CD4-positive, alpha-beta T cell treated with Interleukin-12 subunit alpha and Interleukin-12 subunit beta, for 1 hour (primary cell): ENCODE results near the gene PLEKHH1.

ENCODE experiments used
- DNase-seq: peaks from one replicate; pipeline ENCODE4 v3.0.0-alpha.2; 2020

PLEKHH1 gene

DNA sequence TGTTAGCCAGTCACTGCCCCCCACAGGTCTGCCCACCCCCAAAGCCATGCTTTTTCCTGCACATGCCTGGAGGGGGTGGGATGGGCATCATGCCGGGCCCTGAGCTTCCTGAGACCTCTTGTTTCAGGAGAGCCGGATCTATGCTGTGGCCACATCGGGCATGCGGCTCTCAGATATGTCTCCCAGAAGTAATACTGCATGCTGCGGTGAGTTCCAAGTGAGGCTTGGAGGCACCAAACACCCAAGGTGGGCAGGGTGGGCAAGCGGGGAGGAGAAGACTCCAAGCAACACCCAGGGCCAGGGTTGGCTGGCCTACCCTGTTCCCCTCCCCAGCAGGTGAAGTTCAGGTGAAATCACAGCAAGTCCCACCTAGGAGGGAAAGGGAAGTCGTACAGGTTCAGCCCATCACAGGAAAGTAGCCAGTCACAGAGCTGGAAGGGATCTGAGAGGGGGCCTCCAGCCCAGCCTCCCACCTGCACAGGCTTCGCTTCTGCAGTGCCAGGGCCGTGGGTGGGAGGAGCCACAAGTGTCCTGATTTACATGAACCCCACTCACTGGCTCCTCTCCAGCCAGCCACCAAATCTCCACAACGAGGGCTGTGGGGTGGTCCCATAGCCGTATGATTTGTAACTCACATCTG lies 36.0 kb downstream of the PLEKHH1 start:
- DNase-seq = no peak

DNA sequence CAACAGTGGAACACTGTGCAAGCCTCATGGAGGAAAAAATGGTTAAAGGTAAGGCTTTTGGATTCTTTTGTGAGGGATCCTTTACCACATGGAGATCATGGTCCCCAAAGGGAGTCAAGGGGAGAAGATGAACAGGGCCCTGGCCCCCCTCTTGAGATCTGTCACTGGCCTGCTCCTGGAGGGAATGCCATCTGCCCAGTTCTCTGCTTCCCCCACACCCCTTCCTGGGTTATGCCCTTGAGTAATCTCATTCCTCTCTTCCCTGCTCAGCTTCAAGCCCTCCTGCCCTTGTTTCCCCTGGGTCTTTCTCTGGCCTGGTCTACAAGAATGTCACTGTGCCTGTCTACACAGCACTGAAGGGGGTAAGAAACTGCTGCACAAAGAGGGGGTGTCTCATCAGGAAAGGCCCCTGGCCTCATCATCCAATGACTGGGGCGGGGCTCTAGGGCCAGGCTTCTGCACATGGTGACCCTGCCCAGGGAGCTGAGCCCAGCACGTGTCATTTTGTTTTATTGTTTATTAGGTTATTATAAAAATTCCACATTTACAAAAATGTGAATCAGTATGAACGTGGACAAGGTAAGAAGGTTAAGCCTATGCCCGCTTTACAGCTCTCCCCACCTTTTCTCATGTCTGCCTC lies 36.7 kb downstream of the PLEKHH1 start:
- no peak for DNase-seq

DNA sequence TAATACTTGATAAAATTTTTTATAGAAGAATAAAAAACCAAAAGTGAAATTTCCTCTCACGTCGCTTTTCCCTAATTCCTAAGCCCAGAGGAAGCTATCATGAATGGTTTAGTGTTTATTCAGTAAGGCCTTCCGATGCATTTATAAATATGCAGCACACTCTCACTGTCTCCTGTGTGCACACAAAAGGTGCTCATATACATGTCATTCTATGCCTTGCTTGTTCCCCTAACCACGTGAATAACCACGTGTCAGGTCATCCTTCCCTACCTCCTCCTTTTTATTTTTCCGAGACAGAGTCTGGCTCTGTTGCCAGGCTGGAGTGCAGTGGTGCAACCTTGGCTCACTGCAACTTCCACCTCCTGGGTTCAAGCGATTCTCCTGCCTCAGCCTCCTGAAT lies 37.4 kb downstream of the PLEKHH1 start:
- DNase-seq = no peak

DNA sequence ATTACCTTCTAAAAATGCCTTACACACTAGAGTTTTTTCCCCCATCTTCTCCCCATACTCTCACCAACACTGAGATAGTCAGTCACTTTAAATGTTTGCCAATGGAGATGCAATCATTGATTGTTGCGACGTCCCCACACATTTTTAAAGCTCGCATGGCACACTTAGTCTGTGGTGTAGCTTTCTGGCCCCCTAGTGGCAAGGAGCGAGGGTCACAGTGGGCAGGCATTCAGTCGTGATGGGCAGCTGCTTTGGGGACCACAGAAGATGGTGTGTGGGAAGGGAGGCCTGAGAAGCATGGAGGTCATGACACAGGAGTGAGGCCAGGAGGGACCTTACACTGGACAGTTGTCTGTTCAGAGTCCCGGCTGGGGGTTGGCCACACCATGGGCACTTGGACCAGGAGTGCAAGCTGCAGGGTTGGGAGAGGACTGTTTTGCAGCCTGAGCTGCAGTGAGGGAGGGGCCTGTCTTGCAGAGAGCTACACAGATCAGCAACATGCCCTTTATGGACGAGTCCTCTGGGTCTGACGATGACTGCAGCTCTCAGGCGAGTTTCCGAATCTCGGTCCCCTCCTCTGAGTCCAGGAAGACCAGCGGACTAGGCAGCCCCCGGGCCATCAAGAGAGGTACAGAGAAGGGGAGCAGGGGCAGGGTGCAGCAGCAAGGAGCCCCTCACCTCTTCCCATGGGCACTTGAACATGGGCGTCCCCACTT lies 38.3 kb downstream of the PLEKHH1 start:
- DNase-seq = peak; percentile 74

GRCh38 chr14:67571991-67572323 lies 38.9 kb downstream of the PLEKHH1 start:
- DNase-seq = no peak

DNA sequence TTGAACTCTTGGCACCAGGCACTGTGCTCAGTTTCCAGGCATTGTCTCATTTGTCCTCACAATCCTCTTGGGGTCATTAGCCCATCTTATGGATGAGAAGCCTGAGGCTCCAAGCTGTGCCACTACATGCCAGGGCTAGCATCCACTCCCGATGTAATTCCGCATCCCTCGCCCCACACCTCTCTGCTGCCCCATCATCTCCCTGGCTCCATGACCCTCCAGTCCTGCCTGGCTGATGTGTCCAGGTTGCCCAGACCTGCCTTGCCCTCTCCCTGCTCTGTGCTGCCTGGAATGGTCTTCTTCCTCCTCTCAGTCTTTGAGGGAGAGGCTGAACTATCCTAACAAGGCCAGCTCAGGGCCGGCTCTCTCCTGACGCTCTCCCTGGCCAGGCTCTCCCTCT lies 39.5 kb downstream of the PLEKHH1 start:
- DNase-seq = no peak

DNA sequence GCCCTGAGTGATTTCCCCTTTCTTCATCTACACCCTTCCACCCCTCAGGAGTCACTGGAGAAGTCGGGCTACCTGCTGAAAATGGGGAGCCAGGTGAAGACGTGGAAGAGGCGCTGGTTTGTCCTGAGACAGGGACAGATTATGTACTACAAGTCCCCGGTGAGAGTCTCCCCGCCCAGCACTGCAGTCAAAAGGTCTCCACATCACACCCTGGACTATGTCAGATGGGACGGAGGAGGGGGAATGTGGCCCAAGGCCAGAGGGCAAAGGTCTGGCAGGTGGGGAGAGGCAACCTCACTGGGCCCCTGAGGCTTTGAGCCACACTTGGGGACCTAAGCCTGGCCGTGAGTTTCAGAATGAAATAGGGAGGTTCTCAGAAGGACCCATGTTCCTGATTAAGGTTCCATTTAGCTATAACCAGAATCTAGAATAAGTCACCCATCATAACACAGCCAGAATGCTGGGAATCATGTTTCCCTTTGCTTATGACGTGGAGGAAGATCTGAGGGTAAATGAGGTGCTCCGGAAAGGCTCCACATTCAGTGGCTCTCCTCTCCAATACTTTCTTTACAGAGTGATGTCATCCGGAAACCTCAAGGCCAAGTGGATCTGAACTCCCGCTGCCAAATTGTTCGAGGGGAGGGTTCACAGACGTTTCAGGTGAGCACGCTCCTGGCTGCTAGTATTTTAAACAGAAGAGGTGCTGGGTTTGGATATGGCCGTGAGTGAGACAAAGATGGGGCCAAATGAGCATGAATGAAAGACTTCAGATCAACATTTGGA lies 40.3 kb downstream of the PLEKHH1 start:
- no peak for DNase-seq

DNA sequence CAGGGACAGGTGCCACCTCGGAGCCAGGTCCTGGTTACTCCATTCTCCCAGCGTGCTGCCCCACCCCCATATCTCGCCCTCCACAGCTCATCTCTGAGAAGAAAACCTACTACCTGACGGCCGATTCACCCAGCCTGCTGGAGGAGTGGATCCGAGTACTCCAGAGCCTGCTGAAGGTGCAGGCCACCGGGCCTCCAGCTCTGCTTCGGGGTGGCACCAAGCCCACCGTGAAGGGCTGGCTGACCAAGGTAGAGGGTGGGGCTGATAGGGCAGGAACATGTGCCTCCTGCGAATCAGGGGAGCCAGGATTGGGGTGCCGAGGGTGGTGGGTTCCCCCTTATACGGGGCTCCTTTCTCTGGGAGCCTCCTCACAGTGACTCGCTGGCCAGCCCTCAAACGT lies 41.1 kb downstream of the PLEKHH1 start:
- no peak for DNase-seq

- DNase-seq = no peak
Observed at GRCh38 chr14:67574806-67575205, 41.7 kb downstream of the PLEKHH1 start.

GRCh38 chr14:67575684-67576083 lies 42.6 kb downstream of the PLEKHH1 start:
- no peak for DNase-seq

DNA sequence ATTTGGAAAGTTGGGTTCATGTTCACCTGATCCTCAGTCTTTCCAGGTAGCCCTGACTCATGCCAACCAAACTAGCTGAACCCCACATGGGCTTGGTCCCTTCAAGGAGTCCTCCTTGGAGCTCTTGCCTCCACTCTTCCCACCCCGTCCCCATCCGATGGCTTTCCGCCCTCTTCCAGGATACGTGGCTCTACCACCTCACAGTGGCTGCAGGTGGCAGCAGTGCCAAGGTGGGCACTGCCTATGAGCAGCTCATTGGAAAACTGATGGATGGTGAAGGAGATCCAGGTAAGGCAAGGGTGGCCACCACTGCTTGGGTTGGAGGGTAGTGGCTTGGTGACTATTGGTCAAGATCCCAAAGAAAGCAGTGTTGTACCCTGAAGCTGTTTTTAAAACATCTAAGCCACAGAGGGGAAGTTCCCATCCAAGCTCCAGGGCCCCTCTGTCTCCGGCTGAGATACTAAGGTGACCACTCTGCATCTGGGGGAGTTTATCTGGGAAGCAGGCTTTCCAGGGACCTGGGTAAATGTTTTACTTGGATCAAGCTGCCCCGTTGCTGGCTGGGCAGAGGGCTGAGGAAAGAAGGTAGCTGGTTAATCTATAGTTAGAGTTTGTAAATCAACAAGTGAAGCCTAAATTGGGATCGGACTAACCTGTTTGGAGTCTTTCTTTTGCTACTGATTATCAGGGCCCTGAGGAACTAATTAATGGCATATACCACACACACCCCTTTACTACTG lies 43.3 kb downstream of the PLEKHH1 start:
- no peak for DNase-seq

DNA sequence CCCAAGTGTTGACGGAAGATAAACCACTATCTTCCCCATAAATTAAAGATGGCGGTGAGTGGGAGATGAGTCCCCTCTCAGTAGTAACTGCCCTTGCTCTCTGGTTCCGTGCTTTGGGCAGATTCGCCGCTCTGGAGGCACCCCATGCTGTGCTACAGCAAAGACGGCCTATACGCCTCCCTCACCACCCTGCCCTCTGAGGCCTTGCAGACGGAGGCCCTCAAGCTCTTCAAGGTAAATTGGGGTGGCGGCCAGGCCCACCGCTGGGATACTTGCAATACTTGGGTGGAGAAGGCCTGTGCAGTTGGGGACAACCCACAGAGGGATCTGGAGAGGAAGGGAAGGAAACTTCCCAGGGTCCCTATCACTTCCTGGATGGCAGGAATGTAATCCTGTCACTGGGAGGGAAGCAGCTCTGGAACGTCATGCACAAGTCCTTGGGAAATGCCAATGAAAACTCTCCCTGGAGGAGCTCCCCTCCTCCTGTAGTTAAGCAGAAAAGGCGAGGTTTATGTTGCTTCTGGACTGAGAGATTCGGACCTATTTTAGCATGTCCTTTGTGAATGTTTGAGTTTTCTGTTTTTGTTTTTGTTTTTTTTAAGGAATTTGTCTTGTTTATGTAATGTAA lies 44.2 kb downstream of the PLEKHH1 start:
- no peak for DNase-seq

DNA sequence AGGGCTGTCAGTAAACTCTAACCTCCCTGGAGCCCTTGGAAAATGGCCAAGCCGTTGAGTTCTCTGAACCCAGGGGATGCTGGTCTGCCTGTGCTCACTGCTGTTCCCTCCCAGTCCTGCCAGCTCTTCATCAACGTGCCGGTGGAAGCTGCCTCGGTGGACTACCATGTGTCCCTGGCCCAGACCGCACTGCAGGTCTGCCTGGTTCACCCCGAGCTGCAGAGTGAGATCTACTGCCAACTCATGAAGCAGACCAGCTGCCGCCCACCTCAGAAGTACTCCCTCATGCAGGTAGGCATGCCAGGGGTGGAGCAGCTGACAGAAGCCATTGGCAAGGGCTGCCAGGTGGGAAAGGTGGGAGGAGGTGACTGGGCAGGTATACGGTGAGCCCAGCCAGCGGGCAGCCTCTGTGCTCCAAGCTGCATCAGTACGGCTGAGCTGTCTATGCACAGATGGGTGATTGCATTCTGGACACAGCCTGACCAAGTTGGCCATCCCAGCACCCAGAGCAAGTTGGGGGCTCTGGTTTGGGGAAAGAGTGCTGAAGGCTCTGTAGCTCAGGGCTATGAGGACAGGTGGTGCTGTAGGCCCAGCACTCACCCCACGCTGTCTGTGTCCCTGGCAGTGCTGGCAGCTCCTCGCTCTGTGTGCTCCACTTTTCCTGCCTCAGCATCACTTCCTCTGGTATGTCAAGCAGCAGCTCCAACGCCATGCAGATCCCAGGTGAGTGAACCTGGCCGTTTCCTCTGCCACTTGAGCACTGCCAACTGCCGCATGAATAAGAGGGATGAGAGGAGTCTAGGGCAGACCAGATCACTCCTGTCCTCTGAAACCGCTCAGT lies 45.0 kb downstream of the PLEKHH1 start:
- no peak for DNase-seq

- DNase-seq = no peak
Observed at GRCh38 chr14:67579040-67579439, 46.0 kb downstream of the PLEKHH1 start.

- no peak for DNase-seq
Observed at GRCh38 chr14:67579636-67580035, 46.5 kb downstream of the PLEKHH1 start.

DNA sequence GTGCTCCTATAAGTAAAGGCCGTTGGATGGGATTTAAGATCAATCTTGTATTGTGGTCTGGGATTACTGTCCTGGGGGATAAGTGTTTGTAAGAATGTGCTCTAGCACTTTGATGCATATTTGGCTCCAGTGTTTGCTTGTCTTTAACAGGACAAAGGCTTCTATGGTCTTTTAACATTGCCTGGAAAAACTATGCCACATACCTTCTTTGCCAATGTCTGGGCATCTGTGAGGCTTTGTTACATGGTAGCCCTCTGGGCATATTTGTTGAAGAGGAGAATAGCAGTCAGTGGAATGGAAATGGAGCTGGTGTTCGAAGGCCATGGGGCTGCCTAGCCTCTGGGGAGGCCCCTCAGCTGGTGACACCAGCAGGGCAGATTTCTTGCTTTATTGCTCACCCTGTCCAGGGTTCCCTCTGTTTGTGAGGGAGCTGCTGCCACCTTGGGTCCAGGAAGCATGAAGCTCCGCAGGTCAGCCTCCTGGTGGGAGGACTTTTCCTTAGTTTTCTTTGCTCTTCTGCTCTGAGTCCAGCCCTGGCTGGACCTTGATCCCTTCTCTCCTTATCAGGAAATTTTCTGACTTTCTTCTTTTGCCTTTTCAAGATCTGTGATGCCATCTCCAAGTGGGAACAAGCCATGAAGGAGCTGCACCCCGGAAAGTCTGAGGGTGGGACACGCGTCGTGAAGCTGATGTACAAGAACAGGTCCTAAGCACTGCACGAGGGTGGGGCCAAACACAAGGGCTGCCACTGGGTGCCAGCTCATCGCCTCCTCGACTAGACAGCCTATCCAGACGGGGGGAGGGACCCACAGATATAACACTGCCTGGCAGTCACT lies 47.5 kb downstream of the PLEKHH1 start:
- no peak for DNase-seq

GRCh38 chr14:67581643-67582042 lies 48.6 kb downstream of the PLEKHH1 start:
- no peak for DNase-seq

GRCh38 chr14:67582061-67582460 lies 49.0 kb downstream of the PLEKHH1 start:
- DNase-seq = no peak

- peak; percentile 51 for DNase-seq
Observed at GRCh38 chr14:67583711-67584644, 50.9 kb downstream of the PLEKHH1 start.
